Activated CD4-positive, alpha-beta T cell treated with anti-CD3 and anti-CD28 coated beads, Interleukin-2, amount 50 U/mL, for 16 hours (primary cell): Measurements from ENCODE around the gene PON3.
"Not testable (repeated sequence)": the region's sequence is repeated elsewhere in the genome, so short reads cannot be mapped to it uniquely, and the experiment has no call there.

Experiments
- DNase-seq: peaks from one replicate; pipeline ENCODE4 v3.0.0-alpha.2; 2020

The PON3 gene

DNA sequence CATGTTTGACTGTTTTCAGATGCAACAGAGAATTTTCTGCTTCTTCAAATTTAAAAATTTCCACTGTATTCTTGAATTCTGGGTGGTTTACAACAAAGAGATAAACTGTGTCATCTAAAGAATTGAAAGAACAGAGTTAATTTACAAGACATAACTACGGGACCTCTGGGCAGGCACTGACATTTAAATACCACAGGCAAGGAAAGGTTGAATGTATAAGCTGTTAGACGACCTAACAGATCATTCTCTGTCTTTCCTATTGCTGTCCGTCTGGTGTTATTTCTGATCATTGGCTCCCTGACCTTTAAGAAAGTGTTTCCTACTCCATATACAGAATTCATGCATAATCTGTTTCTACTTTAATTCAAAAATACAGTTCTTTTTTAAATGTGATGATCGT, 15.5 kb upstream of the PON3 start:
- no peak for DNase-seq

- DNase-seq: peak; percentile 38
Observed at GRCh38 chr7:95411036-95411435, 14.9 kb upstream of the PON3 start.

- no peak for DNase-seq
Observed at GRCh38 chr7:95407751-95408150, 11.6 kb upstream of the PON3 start.

DNA sequence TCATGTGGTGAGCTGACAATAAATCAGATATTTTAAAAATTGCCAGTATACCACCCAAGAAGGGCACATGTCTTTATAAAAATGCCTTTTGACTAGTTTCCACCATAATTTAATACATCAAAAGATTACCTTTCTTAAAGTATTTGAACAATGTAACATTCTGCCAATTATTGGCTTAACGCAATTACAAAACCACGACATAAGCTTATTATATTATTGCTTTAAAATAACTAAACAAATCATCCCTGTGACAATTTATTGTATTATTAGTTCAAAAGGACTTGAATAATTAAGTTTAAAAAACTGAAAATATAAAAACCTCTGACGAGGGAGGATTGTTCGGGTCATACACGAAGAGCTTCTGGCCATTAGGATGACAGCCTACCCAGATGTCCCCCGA, 9.6 kb upstream of the PON3 start:
- no peak for DNase-seq

- DNase-seq: no peak
Observed at GRCh38 chr7:95405208-95405607, 9.0 kb upstream of the PON3 start.

DNA sequence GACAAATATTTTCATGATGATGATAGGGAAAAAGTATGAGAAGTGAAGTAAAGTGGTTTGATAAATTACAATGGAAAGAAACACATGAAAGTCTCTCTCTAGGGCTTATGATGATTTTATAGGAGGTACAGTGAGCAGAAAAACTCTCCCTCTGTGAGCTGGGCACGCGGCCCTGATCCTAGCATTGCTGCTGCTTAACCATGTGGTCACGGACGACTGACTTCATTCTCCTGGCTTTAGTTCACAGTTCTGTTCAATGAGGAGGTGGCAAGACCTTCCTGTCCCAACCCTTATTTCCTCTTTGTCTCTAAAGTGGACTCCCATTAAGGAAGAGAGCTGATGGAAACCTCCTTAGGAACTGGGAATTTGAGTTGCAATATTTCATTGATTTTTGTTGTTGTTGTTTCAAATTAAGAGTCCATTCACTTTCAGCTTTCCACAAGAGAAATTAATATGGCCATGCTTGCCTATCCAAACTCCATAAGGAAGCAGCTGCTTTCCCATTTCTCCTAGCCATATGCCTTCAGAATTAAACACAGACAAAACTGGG, 8.2 kb upstream of the PON3 start:
- DNase-seq: no peak

DNA sequence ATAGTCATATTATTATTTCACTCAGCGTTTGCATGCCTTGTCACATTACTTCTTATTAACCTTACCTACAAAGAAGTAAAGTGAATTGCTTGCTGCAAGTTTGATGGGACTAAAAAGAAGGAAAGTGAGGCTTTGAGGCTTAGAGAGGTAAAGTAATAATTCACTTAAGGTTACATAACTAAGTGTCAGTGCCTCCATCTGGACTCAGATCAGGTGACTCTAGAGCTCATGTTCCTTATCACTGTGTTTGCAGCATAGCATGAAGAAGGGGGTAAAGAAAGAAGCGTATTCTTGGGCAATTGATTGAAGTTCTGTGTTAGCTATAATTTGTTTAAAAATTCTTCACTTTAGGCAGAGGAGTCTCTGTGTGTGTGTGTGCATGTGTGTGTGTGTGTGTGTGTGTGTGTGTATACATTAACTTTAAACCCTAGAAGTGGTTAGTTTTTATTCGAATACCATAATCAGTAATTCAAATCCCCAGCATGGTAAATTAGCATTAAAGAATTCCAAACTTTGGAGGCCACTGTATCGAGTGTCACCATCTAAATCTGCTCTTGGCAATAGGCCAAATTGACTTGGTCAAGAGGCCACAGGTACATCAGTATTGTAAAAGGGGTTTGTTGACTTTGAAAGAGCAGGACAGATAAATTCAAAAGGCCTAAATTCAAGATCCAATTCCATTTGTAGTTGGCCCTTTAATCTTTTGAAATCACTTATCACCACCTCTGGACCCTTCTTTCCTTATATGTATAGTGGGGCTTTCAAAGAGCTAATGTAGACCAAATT, 2.2 kb upstream of the PON3 start:
- no peak for DNase-seq

DNA sequence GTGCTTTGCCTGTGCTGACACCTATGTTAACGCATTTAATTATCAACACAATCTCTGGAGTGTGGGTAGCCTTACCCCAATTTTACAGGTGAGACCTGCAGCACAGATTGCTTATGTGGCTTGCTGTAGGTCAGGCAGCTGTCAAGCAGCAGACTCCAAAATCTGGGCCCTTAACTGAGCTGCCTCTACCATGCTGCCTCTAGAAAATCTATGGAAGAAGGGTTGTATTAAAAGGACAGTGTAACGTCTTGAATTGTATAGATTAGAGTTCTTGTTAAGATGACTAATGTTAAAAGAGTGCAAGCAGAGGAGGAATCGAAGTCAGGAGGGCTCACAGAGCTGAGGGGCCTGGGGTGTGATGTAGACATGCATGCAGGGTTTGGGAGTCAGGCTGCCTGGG, 1.2 kb upstream of the PON3 start:
- DNase-seq: no peak

- no peak for DNase-seq
Observed at GRCh38 chr7:95395755-95396135, 430 bp downstream of the PON3 start.

GRCh38 chr7:95394370-95394769, 1.8 kb downstream of the PON3 start:
- no peak for DNase-seq

DNA sequence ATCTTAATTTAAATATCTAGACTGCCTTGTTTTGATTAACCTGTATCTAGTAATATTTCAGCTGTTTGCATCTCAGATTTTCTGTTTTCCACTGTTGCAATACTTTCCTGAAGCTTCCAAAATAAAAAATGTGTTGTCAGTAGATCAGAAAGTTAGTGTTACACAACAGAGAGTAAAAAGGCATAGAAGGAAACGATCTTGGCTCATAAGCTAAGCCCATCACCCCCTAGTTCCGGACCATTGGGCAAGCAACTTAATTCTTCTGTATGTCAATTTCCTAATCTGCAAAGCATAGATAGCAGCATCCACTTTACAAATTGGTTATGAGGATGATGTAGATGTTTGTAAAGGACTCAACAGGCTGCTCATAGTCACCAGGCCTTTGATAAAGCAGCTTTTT, 4.4 kb downstream of the PON3 start:
- no peak for DNase-seq

GRCh38 chr7:95389516-95389915, 6.7 kb downstream of the PON3 start:
- no peak for DNase-seq

DNA sequence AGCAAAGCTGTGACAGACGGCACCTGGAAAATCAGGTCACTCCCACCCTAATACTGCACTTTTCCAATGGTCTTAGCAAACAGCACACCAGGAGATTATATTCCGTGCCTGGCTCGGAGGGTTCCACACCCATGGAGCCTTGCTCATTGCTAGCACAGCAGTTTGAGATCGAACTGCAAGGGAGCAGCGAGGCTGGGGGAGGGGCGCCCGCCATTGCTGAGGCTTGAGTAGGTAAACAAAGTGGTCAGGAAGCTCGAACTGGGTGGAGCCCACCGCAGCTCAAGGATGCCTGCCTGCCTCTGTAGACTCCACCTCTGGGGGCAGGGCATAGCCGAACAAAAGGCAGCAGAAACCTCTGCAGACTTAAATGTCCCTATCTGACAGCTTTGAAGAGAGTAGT, 16.7 kb downstream of the PON3 start:
- DNase-seq: not testable (repeated sequence)

DNA sequence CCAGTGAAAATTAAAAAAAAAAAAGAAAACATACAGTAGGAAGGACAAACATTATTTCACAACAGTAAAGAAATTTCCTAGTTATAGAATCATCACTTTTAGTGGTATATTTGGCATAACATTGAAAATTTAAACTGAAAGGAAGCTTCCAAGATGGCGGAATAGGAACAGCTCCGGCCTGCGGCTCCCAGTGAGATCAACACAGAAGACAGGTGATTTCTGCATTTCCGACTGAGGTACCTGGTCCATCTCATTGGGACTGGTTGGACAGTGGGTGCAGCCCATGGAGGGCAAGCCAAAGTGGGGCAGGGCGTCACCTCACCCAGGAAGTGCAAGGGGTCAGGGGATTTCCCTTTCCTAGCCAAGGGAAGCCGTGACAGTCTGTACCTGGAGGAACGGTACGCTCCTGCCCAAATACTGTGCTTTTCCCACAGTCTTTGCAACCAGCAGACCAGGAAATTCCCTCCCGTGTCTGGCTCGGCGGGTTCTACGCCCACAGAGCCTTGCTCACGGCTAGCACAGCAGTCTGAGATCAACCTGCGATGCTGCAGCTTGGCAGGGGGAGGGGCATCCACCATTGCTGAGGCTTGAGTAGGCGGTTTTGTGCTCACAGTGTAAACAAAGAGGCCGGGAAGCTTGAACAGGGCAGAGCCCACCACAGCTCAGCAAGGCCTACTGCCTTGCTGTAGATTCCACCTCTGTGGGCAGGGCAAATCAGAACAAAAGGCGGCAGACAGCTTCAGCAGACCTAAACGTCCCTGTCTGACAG, 19.4 kb downstream of the PON3 start:
- DNase-seq: no peak

DNA sequence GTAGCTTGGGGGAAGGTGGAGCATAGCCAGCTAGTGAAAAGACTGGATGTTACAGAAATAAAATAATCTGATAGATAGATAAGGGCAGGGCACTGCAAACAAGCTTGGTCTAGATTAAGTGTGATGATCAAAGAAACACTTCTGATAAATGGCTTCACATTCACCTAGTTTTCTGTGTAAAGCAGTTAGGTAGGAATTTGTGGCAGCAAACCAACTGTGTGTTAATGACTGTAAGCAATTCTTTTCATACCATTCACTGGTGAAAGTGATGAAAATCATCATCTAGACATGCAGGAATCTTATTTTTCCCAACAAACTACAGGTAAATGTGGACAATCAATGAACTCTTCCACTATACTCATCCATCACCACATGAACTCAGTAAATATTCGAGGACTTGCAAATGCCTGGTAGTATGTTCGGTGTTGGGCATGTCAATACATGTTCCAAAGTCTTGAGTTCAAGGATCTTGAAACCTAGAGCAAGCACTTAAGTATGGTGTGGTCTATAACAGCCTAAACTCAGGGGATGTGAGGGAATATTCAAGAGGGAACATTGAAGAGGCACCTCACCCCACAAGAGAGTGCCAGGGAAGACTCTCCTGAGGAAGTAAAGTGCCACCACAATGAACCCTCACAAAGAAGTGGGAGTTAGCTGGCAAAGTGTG, 20.5 kb downstream of the PON3 start:
- DNase-seq: no peak

- no peak for DNase-seq
Observed at GRCh38 chr7:95373323-95373722, 22.9 kb downstream of the PON3 start.

- no peak for DNase-seq
Observed at GRCh38 chr7:95368235-95368634, 27.9 kb downstream of the PON3 start.

DNA sequence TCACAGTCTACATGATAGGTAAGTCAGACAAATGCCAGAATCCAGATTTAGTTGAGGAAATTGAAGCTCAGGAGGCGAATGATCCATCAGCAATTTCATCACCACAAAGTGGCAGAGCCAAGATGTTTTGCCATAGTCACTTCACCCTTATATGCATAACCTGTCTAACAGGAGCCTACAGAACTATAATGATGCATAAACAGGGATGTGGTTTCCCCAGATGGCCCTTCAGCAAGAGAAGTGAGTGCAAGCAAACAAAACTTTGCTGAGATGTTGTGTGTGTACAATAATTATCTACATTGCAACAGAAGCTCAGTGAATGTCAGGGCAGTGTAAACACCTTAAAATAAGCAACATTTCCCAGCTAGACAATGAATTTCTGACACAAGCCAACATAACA, 28.6 kb downstream of the PON3 start:
- DNase-seq: no peak

DNA sequence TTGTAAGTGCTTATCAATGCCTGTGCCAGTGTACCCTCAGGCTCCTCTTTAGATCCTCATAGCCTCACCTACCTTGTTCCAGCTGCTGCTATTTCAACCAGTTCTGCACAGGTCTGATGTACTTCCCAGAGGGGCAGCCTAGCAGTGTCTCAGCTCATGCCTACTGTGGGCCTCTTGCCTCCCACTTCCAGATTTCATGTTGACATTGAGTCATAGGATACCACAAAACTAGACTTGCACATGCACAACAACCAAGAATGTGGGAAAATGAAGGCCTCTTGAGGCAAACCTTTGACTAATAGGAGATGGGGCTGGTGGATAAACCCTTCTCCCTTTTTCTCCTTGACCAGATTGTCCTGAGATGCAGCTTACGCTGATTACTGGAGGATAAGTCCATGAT, 31.0 kb downstream of the PON3 start:
- DNase-seq: no peak

GRCh38 chr7:95357623-95358022, 38.6 kb downstream of the PON3 start:
- no peak for DNase-seq

DNA sequence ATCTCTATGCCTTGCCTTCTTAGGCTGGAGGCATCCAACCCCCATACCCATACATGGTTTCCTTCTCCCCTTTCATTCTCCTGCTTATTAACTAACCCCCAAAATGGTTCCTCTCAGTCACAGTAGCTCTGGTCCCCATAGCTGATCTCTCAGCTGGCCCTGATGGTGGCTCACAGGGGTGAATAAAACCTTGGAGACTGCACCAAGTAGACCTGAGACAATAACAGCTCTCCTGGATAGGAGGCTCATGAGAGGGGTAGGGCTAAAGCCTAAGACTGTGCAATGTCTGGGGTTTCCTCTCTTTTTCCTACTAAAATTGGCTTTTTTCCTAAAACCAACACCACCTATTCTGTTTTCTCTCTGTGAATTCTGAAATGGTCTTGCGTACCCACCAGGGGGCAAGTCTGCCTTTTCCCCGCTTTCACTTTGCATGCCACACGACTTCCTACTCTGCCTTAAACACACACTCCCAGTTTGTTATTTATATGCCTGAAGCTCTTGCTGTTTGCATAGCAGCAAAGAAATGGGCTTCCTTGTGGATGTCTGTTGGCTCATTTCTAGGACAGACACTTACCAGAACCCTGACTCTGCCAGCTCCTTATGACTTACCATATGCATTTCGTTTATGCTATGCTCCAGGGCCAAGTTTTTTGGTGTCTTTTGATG, 53.4 kb downstream of the PON3 start:
- no peak for DNase-seq

GRCh38 chr7:95342029-95342428, 54.1 kb downstream of the PON3 start:
- no peak for DNase-seq

GRCh38 chr7:95340491-95340890, 55.7 kb downstream of the PON3 start:
- no peak for DNase-seq
